ENCODE results near the gene PRUNE2.

GRCh38 chr9:76808636-76809035 is 97.3 kb downstream of the PRUNE2 start:
- TF ChIP-seq, protein P1, sequence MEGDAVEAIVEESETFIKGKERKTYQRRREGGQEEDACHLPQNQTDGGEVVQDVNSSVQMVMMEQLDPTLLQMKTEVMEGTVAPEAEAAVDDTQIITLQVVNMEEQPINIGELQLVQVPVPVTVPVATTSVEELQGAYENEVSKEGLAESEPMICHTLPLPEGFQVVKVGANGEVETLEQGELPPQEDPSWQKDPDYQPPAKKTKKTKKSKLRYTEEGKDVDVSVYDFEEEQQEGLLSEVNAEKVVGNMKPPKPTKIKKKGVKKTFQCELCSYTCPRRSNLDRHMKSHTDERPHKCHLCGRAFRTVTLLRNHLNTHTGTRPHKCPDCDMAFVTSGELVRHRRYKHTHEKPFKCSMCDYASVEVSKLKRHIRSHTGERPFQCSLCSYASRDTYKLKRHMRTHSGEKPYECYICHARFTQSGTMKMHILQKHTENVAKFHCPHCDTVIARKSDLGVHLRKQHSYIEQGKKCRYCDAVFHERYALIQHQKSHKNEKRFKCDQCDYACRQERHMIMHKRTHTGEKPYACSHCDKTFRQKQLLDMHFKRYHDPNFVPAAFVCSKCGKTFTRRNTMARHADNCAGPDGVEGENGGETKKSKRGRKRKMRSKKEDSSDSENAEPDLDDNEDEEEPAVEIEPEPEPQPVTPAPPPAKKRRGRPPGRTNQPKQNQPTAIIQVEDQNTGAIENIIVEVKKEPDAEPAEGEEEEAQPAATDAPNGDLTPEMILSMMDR (optimal IDR thresholded peaks at IDR 0.05 in 1 of 3, IDR thresholded peaks at IDR 0.05 in 1 of 3, conservative IDR thresholded peaks at IDR 0.05 in 1 of 3; ENCODE audit: extremely low read depth in 1 of 3, insufficient read depth in 2 of 3, low read length in 3 of 3) = no peak
- no peak for TF ChIP-seq EZH2 (IDR thresholded peaks at IDR 0.05; ENCODE audit: low read length)

All from keratinocyte (primary cell).